HCT116 (cell line): Measurements from ENCODE around the gene LEKR1. TPM values are rescaled to one million over a fixed set of nuclear protein-coding genes. Genes with fewer than 3 reads are reported as not detected.
A peak's percentile ranks its signal among the peaks of the same experiment; 100 is the strongest.

ENCODE experiments used
- ELF1 ChIP-seq: IDR thresholded peaks from 2 replicates; pipeline ENCODE4 v1.6.1; 2012; ENCODE audit warnings: low read depth, borderline replicate concordance
- EZH2 ChIP-seq: fragments of 200-600 bp; sonication (generic); IDR thresholded peaks from 2 replicates; pipeline ENCODE4 v1.6.1; 2017; ENCODE audit warnings: antibody characterized with exemption, mixed run types
- JUND ChIP-seq: IDR thresholded peaks from 2 replicates; pipeline ENCODE4 v1.6.1; 2012
- MAX ChIP-seq: IDR thresholded peaks from 2 replicates; pipeline ENCODE4 v1.6.1; 2012
- RAD21 ChIP-seq: IDR thresholded peaks from 2 replicates; pipeline ENCODE4 v1.6.1; 2012; ENCODE audit warnings: low read depth, mild to moderate bottlenecking
- REST ChIP-seq: IDR thresholded peaks from 2 replicates; pipeline ENCODE4 v1.6.1; 2012; ENCODE audit warnings: low read depth
- SP1 ChIP-seq: IDR thresholded peaks from 2 replicates; pipeline ENCODE4 v1.6.1; 2012; ENCODE audit warnings: low read depth
- YY1 ChIP-seq: IDR thresholded peaks from 2 replicates; pipeline ENCODE4 v1.6.1; 2011; ENCODE audit warnings: low read length, low read depth, moderate library complexity, mild to moderate bottlenecking; ENCODE audit not compliant: insufficient replicate concordance; ENCODE audit errors: extremely low read depth
- ZBTB33 ChIP-seq: IDR thresholded peaks from 2 replicates; pipeline ENCODE4 v1.6.1; 2011; ENCODE audit warnings: mild to moderate bottlenecking, low read length, moderate library complexity; ENCODE audit not compliant: insufficient replicate concordance; ENCODE audit errors: extremely low read depth
- ZFX ChIP-seq: fragments of 450-650 bp; IDR thresholded peaks from 2 replicates; pipeline ENCODE4 v1.6.1; 2017
- total RNA-seq: library from RNA; stranded (reverse); gene quantifications from one replicate; pipeline ENCODE4 v1.2.1, GENCODE V29; 2021; ENCODE audit not compliant: unreplicated experiment

Gene LEKR1
- total RNA-seq, 1 experiment from 2014 or later, result 2.1 TPM

GRCh38 chr3:157088601-157089454, 262.7 kb downstream of the LEKR1 start (continued):
- no peak for TF ChIP-seq EZH2
- TF ChIP-seq YY1, result peak; percentile 3
- peak; percentile 47; the same call in 1 of the 2 replicates for TF ChIP-seq ZFX
- TF ChIP-seq ELF1, result no peak
- TF ChIP-seq ZBTB33, result no peak
- no peak for TF ChIP-seq SP1
- TF ChIP-seq MAX, result no peak
- no peak for TF ChIP-seq REST
- TF ChIP-seq JUND, result no peak
- no peak for TF ChIP-seq RAD21
- TF ChIP-seq, all 23 proteins: peak for 5
